ENCODE measurements around the gene CYB561D2. TPM values are rescaled to one million over a fixed set of nuclear protein-coding genes. Genes with fewer than 3 reads are reported as not detected.
A peak's percentile ranks its signal among the peaks of the same experiment; 100 is the strongest.

CYB561D2 gene
- total and polyA plus RNA-seq, 9 of the 15 experiments (the other 6 are each of a cell fraction or from before 2014, with no cell fraction given): 4.2 to 16.6 (median 9.4) TPM

- TF ChIP-seq IRF9 (tag; IDR thresholded peaks at IDR 0.05) (no peak), GMEB1 (CRISPR knock-in tag; IDR thresholded peaks at IDR 0.05) (peak; percentile 88), CTCFL (IDR thresholded peaks at IDR 0.05; ENCODE audit: borderline replicate concordance, insufficient read depth, low read depth, low read length, poor library complexity, severe bottlenecking) (no peak), HDAC1 (IDR thresholded peaks at IDR 0.05) (peak in 1 of 2 experiments; percentile 86; a peak in 2 of 4 replicates), MNT (conservative IDR thresholded peaks at IDR 0.05) (peak; percentile 88 to 95), MGA (IDR thresholded peaks at IDR 0.05) (peak; percentile 82)
These were observed 13.3 kb upstream of the CYB561D2 start (continued) for GRCh38 chr3:50337175-50337861.
